GM19023 (cell line): ENCODE results near the gene GNLY.
"Not testable (repeated sequence)": the region's sequence is repeated elsewhere in the genome, so short reads cannot be mapped to it uniquely, and the experiment has no call there.

Experiments
- ATAC-seq: cut with Tn5 transposase; IDR thresholded peaks from one replicate; pipeline ENCODE4 v1.9.1; 2021; ENCODE audit warnings: mild to moderate bottlenecking, moderate library complexity; ENCODE audit not compliant: unreplicated experiment

GNLY gene

GRCh38 chr2:85706599-85707296 lies 12.6 kb downstream of the GNLY start:
- ATAC-seq = no peak

DNA sequence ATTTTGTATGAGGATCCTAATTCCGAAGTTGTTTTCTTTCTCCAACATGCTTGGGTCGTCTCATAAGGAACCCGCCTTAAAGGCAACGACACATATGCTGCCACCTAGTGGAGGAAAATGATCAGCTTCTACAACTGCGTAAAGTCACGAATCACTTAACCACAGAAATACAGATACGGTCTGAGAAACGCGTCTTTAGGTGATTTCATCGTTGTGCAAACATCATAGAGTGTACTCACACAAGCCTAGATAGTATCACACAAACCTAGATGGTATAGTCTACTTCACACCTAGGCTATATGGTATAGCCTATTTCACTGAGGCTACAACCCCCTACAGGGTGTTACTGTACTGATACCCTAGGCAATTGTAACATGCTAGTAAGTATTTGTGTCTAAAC lies 13.1 kb downstream of the GNLY start:
- no peak for ATAC-seq

- no peak for ATAC-seq
Measured at GRCh38 chr2:85708641-85709040, 14.5 kb downstream of the GNLY start.

GRCh38 chr2:85709401-85709811 lies 15.2 kb downstream of the GNLY start:
- no peak for ATAC-seq

- ATAC-seq = no peak
Measured at GRCh38 chr2:85710687-85711577, 16.8 kb downstream of the GNLY start.

GRCh38 chr2:85711578-85712060 lies 17.5 kb downstream of the GNLY start:
- ATAC-seq = no peak

GRCh38 chr2:85712336-85712735 lies 18.2 kb downstream of the GNLY start:
- no peak for ATAC-seq

DNA sequence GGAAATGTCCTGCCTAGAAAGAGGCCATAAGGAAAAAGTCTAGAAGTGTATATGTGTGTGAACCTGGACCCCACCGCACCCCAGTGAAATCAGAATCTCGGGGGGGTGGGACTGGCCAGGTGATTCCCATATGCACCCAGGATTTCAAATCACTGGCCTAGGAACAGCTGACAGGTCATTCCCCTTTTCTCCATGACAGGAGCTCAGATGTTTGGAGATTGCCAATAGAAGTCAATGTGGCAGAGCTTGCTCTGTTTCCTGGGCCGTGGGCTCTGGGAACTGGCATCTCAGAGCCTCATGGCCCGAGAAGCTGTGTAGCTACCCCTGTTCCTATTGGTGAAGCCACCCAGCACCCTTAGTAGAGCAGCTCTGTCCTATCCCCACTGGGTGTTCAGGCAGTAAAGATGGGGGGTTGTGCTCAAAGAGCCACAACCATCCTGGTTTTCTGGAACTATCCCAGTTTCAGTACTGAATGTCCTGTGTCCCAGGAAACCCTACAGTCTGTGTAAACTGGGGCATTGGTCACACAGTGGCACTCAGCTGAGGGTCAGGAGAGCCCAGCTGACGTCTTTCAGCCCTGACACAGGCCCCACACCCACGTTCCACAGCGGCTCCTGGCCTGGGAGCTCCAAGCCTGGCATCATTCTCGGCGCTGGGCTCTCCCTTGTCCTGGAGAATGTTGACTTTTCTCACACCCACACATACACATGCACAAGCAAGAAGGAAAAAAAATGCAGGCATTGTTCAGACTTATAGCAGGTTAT lies 18.9 kb downstream of the GNLY start:
- ATAC-seq = no peak

GRCh38 chr2:85713836-85714235 lies 19.7 kb downstream of the GNLY start:
- ATAC-seq = no peak

GRCh38 chr2:85714421-85714820 lies 20.3 kb downstream of the GNLY start:
- ATAC-seq = not testable (repeated sequence)

DNA sequence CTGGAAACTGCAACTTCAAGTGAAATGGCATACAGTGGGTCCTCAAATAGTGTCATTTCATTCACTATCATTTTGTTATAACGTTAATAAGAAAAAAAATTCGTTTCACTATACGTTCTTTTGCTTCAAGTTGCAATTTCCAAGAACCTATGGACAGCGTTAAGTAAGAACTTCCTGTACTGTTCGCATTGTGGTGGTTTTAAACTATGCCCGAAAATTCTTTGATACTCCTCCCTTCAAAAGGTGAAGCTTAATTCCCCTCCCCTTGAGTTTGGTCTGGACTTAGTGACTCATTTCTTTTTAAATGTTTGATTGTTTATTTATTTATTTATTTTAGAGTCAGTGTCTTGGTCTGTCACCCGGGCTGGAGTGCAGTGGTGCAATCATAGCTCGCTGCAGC lies 20.7 kb downstream of the GNLY start:
- ATAC-seq = no peak

- ATAC-seq = no peak
Measured at GRCh38 chr2:85716346-85716914, 22.3 kb downstream of the GNLY start.

GRCh38 chr2:85717308-85718008 lies 23.3 kb downstream of the GNLY start:
- no peak for ATAC-seq

- no peak for ATAC-seq
Measured at GRCh38 chr2:85718009-85718391, 23.8 kb downstream of the GNLY start.

GRCh38 chr2:85718885-85719492 lies 24.8 kb downstream of the GNLY start:
- ATAC-seq = no peak

- ATAC-seq = no peak
Measured at GRCh38 chr2:85719609-85720240, 25.6 kb downstream of the GNLY start.

DNA sequence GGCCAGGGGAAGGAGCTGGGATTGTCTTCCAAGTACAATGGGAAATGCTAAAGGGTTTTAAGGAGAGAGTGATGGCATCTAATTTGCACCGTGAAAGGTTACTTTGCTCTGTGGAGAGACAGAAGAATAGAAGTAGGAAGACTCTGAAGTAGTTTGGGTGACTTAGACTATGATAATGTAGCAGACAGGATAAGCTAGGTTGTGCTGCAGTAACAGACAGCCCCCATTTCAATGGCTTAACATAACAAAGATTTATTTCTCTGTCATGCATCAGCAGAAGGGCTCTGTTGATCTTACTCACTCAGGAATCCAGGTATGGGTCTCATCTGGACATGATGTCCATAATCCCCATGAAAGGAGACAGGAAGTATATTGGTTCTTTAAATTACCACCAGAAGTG lies 26.4 kb downstream of the GNLY start:
- ATAC-seq = no peak

DNA sequence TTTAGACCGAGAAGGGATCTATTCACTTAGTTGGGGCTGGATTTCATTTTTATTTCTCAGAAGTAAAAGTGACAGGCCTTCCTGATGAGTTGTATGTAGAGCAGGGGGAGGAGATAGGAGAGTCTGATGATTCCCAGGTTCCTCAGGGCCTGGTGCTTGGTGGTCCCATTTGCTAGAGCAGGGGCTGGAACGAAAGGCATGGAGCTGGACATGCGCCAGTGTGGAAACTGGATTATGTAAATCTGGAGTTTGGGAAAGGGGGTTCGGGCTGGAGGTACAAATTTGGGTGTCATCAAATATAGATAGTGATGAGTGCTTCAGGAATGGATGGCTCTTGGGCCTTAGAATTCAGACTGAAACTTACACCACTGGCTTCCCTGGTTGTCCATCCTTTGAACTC lies 27.5 kb downstream of the GNLY start:
- no peak for ATAC-seq

DNA sequence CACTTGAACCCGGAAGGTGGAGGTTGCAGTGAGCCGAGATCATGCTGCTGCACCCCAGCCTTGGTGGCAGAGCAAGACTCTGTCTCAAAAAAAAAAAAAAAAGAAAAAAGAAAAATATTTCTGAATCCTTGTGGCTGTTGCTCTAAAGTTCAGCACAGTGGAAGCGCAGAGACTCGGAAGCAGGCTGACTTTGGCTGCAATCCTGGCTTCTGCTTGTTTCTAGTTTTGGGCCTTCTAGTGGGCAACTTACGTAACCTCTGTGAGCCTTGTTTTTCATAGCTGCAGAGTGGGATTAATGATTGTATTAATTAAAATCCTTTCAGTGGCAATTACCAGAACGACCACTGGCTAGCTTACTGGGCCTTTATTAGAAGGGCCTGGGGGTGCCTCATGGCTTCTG lies 28.4 kb downstream of the GNLY start:
- no peak for ATAC-seq
